Stimulated activated naive CD8-positive, alpha-beta T cell treated with anti-CD3 and anti-CD28 coated beads, Interleukin-15, Interleukin-2, amounts not matched to agents 100 ng/mL and 50 ng/mL, for 24 hours (primary cell): Measurements from ENCODE around the gene LYRM2.

Experiments used
- H3K27ac Mint-ChIP-seq: one replicate; pipeline ENCODE4 v1.8.0; 2021; ENCODE audit warnings: mild to moderate bottlenecking, mixed read lengths
- H3K27me3 Mint-ChIP-seq: one replicate; pipeline ENCODE4 v1.8.0; 2021; ENCODE audit warnings: mixed read lengths
- H3K36me3 Mint-ChIP-seq: one replicate; pipeline ENCODE4 v1.8.0; 2021; ENCODE audit warnings: low read depth, mixed read lengths
- H3K4me1 Mint-ChIP-seq: one replicate; pipeline ENCODE4 v1.8.0; 2021; ENCODE audit warnings: low read depth, mixed read lengths
- H3K4me3 Mint-ChIP-seq: one replicate; pipeline ENCODE4 v1.8.0; 2021; ENCODE audit warnings: mild to moderate bottlenecking, mixed read lengths
- H3K9me3 Mint-ChIP-seq: one replicate; pipeline ENCODE4 v1.8.0; 2021; ENCODE audit warnings: mixed read lengths

The LYRM2 gene

GRCh38 chr6:89591745-89592144, 46.8 kb downstream of the LYRM2 start:
- peaks cover 16% of the 10 kb centered on the region for H3K4me1 Mint-ChIP-seq
- H3K27me3 Mint-ChIP-seq: no peaks in the 10 kb centered on the region
- H3K4me3 Mint-ChIP-seq: no peak overlapping the region
- H3K27ac Mint-ChIP-seq: no peak overlapping the region
- peaks cover 4% of the 10 kb centered on the region for H3K9me3 Mint-ChIP-seq
- H3K36me3 Mint-ChIP-seq: no peaks in the 10 kb centered on the region

DNA sequence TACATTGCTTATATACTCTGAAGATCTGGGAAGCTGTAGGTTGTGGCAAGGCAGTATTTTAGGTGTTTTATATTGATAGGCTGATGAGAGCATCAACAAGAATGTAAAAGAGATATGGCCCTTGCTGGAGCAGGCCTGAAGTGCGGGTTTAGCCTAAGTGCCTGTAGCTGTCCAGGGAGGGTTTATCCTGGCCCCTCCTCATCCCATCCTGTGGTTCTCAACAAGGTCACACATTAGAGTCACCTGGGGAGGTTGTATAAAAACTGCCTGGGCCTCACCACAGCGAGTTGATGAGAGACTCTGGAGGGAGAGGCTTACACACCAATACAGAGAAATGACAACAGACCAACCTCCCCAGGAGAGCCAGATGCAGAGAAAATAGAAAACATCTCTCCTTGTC, 48.4 kb downstream of the LYRM2 start:
- Mint-ChIP-seq H3K9me3 (no peaks in the 10 kb centered on the region), H3K4me1 (no peaks in the 10 kb centered on the region), H3K4me3 (no peak overlapping the region), H3K36me3 (no peaks in the 10 kb centered on the region), H3K27ac (no peak overlapping the region), H3K27me3 (no peaks in the 10 kb centered on the region)

GRCh38 chr6:89589297-89590025, 49.1 kb downstream of the LYRM2 start:
- no peak overlapping the region for H3K4me3 Mint-ChIP-seq
- H3K27me3 Mint-ChIP-seq: no peaks in the 10 kb centered on the region
- H3K27ac Mint-ChIP-seq: no peak overlapping the region
- H3K36me3 Mint-ChIP-seq: no peaks in the 10 kb centered on the region
- no peaks in the 10 kb centered on the region for H3K9me3 Mint-ChIP-seq
- no peaks in the 10 kb centered on the region for H3K4me1 Mint-ChIP-seq

GRCh38 chr6:89585154-89585553, 53.4 kb downstream of the LYRM2 start:
- Mint-ChIP-seq H3K4me3 (no peak overlapping the region), H3K27ac (no peak overlapping the region), H3K27me3 (no peaks in the 10 kb centered on the region), H3K36me3 (no peaks in the 10 kb centered on the region), H3K4me1 (no peaks in the 10 kb centered on the region), H3K9me3 (no peaks in the 10 kb centered on the region)

GRCh38 chr6:89584539-89584938, 54.0 kb downstream of the LYRM2 start:
- Mint-ChIP-seq H3K27me3 (no peaks in the 10 kb centered on the region), H3K27ac (no peak overlapping the region), H3K9me3 (no peaks in the 10 kb centered on the region), H3K4me3 (no peak overlapping the region), H3K36me3 (no peaks in the 10 kb centered on the region), H3K4me1 (no peaks in the 10 kb centered on the region)

GRCh38 chr6:89583559-89583958, 55.0 kb downstream of the LYRM2 start:
- H3K36me3 Mint-ChIP-seq: no peaks in the 10 kb centered on the region
- no peaks in the 10 kb centered on the region for H3K4me1 Mint-ChIP-seq
- no peak overlapping the region for H3K27ac Mint-ChIP-seq
- no peaks in the 10 kb centered on the region for H3K27me3 Mint-ChIP-seq
- H3K4me3 Mint-ChIP-seq: no peak overlapping the region
- no peaks in the 10 kb centered on the region for H3K9me3 Mint-ChIP-seq

- H3K36me3 Mint-ChIP-seq: no peaks in the 10 kb centered on the region
- H3K4me3 Mint-ChIP-seq: no peak overlapping the region
- no peaks in the 10 kb centered on the region for H3K4me1 Mint-ChIP-seq
- H3K9me3 Mint-ChIP-seq: no peaks in the 10 kb centered on the region
- no peak overlapping the region for H3K27ac Mint-ChIP-seq
- H3K27me3 Mint-ChIP-seq: no peaks in the 10 kb centered on the region
Measured at GRCh38 chr6:89582669-89583325, 55.8 kb downstream of the LYRM2 start.

DNA sequence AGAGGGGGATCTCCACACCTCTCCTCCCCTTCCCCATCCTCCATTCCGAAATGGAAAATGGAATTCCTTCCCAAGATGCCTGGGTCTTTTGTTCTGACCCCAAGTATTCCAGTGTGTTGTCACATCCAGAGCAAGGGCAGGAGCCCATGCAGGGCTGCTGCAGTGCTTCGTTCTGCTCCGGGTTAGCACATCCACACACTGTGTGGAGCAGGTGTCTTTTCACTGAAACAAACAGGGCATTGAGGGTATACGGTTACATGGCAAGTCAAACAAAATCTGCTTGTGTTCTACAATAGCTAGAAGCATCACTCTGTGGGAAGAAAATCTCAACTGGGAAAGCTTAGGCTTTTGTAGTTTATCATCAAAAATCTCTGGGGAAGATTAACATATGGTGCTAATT, 56.9 kb downstream of the LYRM2 start:
- no peaks in the 10 kb centered on the region for H3K4me1 Mint-ChIP-seq
- no peaks in the 10 kb centered on the region for H3K27me3 Mint-ChIP-seq
- H3K4me3 Mint-ChIP-seq: no peak overlapping the region
- no peaks in the 10 kb centered on the region for H3K9me3 Mint-ChIP-seq
- H3K27ac Mint-ChIP-seq: no peak overlapping the region
- H3K36me3 Mint-ChIP-seq: no peaks in the 10 kb centered on the region

DNA sequence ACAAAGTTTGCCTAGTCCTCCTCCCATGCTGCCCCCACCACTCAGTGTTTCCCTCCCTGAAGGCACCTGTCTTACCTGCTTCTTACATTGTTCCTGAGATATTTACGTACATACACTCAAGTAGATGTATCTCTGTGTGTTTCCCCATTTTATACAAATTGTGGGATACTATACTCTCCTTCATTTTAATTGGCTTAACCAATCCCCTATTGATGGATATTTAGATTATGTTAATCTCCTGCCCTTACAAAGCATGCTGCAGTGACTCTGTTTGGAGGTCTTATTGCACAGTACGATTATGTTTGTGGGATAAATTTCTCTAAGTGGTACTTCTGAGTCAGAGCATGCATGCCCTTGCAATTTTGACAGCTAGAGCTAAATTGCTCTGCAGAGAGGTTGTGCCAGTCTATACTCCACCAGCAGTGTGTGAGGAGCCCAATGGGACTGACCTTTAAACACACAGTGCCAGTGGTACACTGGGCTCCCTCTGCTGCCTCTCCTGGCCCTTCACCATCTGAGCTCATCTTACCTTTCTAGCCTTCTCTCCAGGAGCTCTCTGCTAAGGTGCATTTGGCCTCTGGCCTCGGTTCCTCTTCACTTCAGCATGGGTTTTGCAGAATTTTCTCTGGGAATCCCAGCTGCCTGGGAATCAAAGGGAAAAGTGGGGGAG, 57.4 kb downstream of the LYRM2 start:
- Mint-ChIP-seq H3K4me3 (no peak overlapping the region), H3K27ac (no peak overlapping the region), H3K27me3 (no peaks in the 10 kb centered on the region), H3K4me1 (no peaks in the 10 kb centered on the region), H3K9me3 (no peaks in the 10 kb centered on the region), H3K36me3 (no peaks in the 10 kb centered on the region)

DNA sequence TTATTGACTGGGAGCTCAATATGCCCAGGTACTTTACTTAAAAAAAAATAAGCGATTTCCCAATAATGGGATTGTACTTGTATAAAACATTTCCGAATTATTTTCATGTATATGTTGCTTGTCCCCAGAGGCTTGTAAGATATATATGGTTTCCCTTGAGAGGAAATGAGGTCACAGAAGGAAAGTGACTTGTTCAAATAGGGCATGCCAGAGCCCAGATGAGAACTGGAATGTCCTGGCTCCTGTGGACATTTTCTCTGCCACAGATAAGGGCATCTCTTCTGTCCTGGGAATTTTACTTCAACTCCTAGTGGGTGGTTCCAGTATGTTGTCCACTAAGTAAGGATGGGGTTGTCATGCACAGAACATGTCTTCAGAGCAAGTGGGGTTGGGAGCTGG, 63.0 kb downstream of the LYRM2 start:
- Mint-ChIP-seq H3K4me1 (peaks cover 3% of the 10 kb centered on the region), H3K4me3 (no peak overlapping the region), H3K27me3 (no peaks in the 10 kb centered on the region), H3K9me3 (no peaks in the 10 kb centered on the region), H3K27ac (no peak overlapping the region), H3K36me3 (no peaks in the 10 kb centered on the region)

GRCh38 chr6:89574910-89575561, 63.5 kb downstream of the LYRM2 start:
- no peak overlapping the region for H3K27ac Mint-ChIP-seq
- H3K4me1 Mint-ChIP-seq: peaks cover 3% of the 10 kb centered on the region
- no peaks in the 10 kb centered on the region for H3K27me3 Mint-ChIP-seq

GRCh38 chr6:89567630-89568390, 70.7 kb downstream of the LYRM2 start:
- no peaks in the 10 kb centered on the region for H3K9me3 Mint-ChIP-seq
- no peak overlapping the region for H3K27ac Mint-ChIP-seq
- H3K4me1 Mint-ChIP-seq: no peaks in the 10 kb centered on the region
- no peaks in the 10 kb centered on the region for H3K27me3 Mint-ChIP-seq
- H3K36me3 Mint-ChIP-seq: no peaks in the 10 kb centered on the region
- no peak overlapping the region for H3K4me3 Mint-ChIP-seq

More at GRCh38 chr6:89574910-89575561, 63.5 kb downstream of the LYRM2 start:
- H3K9me3 Mint-ChIP-seq: no peaks in the 10 kb centered on the region
- no peaks in the 10 kb centered on the region for H3K36me3 Mint-ChIP-seq
- H3K4me3 Mint-ChIP-seq: no peak overlapping the region

DNA sequence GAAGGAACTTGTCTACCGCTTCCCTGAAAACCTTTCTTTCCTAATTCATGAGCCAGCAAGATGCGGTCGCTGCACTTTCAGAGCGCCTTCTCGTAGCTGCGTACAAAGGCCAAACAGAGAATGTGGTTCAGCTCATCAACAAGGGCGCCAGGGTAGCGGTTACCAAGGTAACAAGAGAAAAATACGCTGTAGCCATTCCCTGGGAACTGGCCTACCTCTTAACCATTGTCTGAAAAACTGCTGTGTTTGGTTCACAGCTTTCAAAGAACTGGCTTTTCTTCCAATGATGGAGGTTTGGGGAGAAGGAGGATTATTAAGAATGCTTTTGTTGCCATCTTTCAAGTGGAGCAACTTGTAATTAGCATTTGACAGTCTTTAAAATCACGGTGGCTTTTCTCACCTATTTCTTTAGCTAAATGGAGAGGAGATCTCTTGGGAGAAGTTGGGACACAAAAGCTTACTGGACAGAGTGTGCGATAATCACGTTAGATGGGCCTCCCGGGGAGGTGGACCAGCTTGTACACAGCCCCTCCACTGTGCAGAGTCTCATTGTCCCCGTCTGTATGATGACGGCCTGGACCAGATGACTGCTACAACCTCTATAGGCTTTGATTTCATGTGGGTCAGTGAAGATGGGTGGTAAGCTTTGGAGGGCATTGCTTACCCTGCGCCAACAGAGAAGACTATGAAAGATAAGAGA, 71.5 kb downstream of the LYRM2 start:
- H3K9me3 Mint-ChIP-seq: no peaks in the 10 kb centered on the region
- no peaks in the 10 kb centered on the region for H3K27me3 Mint-ChIP-seq
- H3K4me3 Mint-ChIP-seq: no peak overlapping the region
- no peaks in the 10 kb centered on the region for H3K4me1 Mint-ChIP-seq
- H3K36me3 Mint-ChIP-seq: no peaks in the 10 kb centered on the region
- no peak overlapping the region for H3K27ac Mint-ChIP-seq
